ENCODE results near the gene TMEM171.

TMEM171 gene

GRCh38 chr5:73126957-73127356 lies 6.6 kb downstream of the TMEM171 start:
- Histone ChIP-seq H3K4me3 (ENCODE audit: low read length) (no peak overlapping the region), H3K4me1 (ENCODE audit: insufficient read depth, low read length) (no peaks in the 10 kb centered on the region), H3K27me3 (ENCODE audit: insufficient read depth, low read length) (peaks cover 39% of the 10 kb centered on the region), H3K36me3 (ENCODE audit: insufficient read depth, low read length) (no peaks in the 10 kb centered on the region), H2AFZ (ENCODE audit: low read depth, low read length) (no peak overlapping the region), H3K9me3 (ENCODE audit: low read length) (no peaks in the 10 kb centered on the region)

- Histone ChIP-seq H3K36me3 (ENCODE audit: insufficient read depth, low read length) (no peaks in the 10 kb centered on the region), H3K9me3 (ENCODE audit: low read length) (no peaks in the 10 kb centered on the region), H3K4me1 (ENCODE audit: insufficient read depth, low read length) (no peaks in the 10 kb centered on the region), H3K27me3 (ENCODE audit: insufficient read depth, low read length) (peaks cover 24% of the 10 kb centered on the region), H2AFZ (ENCODE audit: low read depth, low read length) (no peak overlapping the region), H3K4me3 (ENCODE audit: low read length) (no peak overlapping the region)
Measured at GRCh38 chr5:73129143-73129542, 8.8 kb downstream of the TMEM171 start.

- peaks cover 19% of the 10 kb centered on the region for H3K27me3 ChIP-seq (ENCODE audit: insufficient read depth, low read length)
- no peaks in the 10 kb centered on the region for H3K36me3 ChIP-seq (ENCODE audit: insufficient read depth, low read length)
- H2AFZ ChIP-seq (ENCODE audit: low read depth, low read length), result no peak overlapping the region
- H3K4me3 ChIP-seq (ENCODE audit: low read length), result no peak overlapping the region
- no peaks in the 10 kb centered on the region for H3K9me3 ChIP-seq (ENCODE audit: low read length)
- no peaks in the 10 kb centered on the region for H3K4me1 ChIP-seq (ENCODE audit: insufficient read depth, low read length)
Measured at GRCh38 chr5:73130811-73131210, 10.4 kb downstream of the TMEM171 start.

GRCh38 chr5:73131711-73132425 lies 11.5 kb downstream of the TMEM171 start:
- H3K9me3 ChIP-seq (ENCODE audit: low read length), result no peaks in the 10 kb centered on the region
- no peak overlapping the region for H3K4me3 ChIP-seq (ENCODE audit: low read length)
- H3K36me3 ChIP-seq (ENCODE audit: insufficient read depth, low read length), result no peaks in the 10 kb centered on the region
- H3K27me3 ChIP-seq (ENCODE audit: insufficient read depth, low read length), result peaks cover 19% of the 10 kb centered on the region
- no peaks in the 10 kb centered on the region for H3K4me1 ChIP-seq (ENCODE audit: insufficient read depth, low read length)
- H2AFZ ChIP-seq (ENCODE audit: low read depth, low read length), result no peak overlapping the region

- H3K4me1 ChIP-seq (ENCODE audit: insufficient read depth, low read length), result no peaks in the 10 kb centered on the region
- H3K9me3 ChIP-seq (ENCODE audit: low read length), result no peaks in the 10 kb centered on the region
- H3K27me3 ChIP-seq (ENCODE audit: insufficient read depth, low read length), result peaks cover 22% of the 10 kb centered on the region
- no peaks in the 10 kb centered on the region for H3K36me3 ChIP-seq (ENCODE audit: insufficient read depth, low read length)
- no peak overlapping the region for H2AFZ ChIP-seq (ENCODE audit: low read depth, low read length)
- no peak overlapping the region for H3K4me3 ChIP-seq (ENCODE audit: low read length)
Measured at GRCh38 chr5:73132759-73133158, 12.4 kb downstream of the TMEM171 start.

GRCh38 chr5:73135021-73135420 lies 14.6 kb downstream of the TMEM171 start:
- Histone ChIP-seq H2AFZ (ENCODE audit: low read depth, low read length) (no peak overlapping the region), H3K9me3 (ENCODE audit: low read length) (no peaks in the 10 kb centered on the region), H3K36me3 (ENCODE audit: insufficient read depth, low read length) (no peaks in the 10 kb centered on the region), H3K27me3 (ENCODE audit: insufficient read depth, low read length) (peaks cover 18% of the 10 kb centered on the region), H3K4me3 (ENCODE audit: low read length) (no peak overlapping the region), H3K4me1 (ENCODE audit: insufficient read depth, low read length) (no peaks in the 10 kb centered on the region)

- Histone ChIP-seq H3K36me3 (ENCODE audit: insufficient read depth, low read length) (no peaks in the 10 kb centered on the region), H3K9me3 (ENCODE audit: low read length) (no peaks in the 10 kb centered on the region), H3K4me3 (ENCODE audit: low read length) (no peak overlapping the region), H3K27me3 (ENCODE audit: insufficient read depth, low read length) (peaks cover 14% of the 10 kb centered on the region), H3K4me1 (ENCODE audit: insufficient read depth, low read length) (no peaks in the 10 kb centered on the region), H2AFZ (ENCODE audit: low read depth, low read length) (no peak overlapping the region)
Measured at GRCh38 chr5:73135429-73136054, 15.2 kb downstream of the TMEM171 start.

- no peaks in the 10 kb centered on the region for H3K9me3 ChIP-seq (ENCODE audit: low read length)
- H2AFZ ChIP-seq (ENCODE audit: low read depth, low read length), result no peak overlapping the region
- peaks cover 10% of the 10 kb centered on the region for H3K27me3 ChIP-seq (ENCODE audit: insufficient read depth, low read length)
- no peaks in the 10 kb centered on the region for H3K36me3 ChIP-seq (ENCODE audit: insufficient read depth, low read length)
- H3K4me3 ChIP-seq (ENCODE audit: low read length), result no peak overlapping the region
- no peaks in the 10 kb centered on the region for H3K4me1 ChIP-seq (ENCODE audit: insufficient read depth, low read length)
Measured at GRCh38 chr5:73136055-73136562, 15.7 kb downstream of the TMEM171 start.

- Histone ChIP-seq H3K4me1 (ENCODE audit: insufficient read depth, low read length) (no peaks in the 10 kb centered on the region), H3K27me3 (ENCODE audit: insufficient read depth, low read length) (peaks cover 5% of the 10 kb centered on the region), H3K36me3 (ENCODE audit: insufficient read depth, low read length) (no peaks in the 10 kb centered on the region), H3K4me3 (ENCODE audit: low read length) (no peak overlapping the region), H2AFZ (ENCODE audit: low read depth, low read length) (no peak overlapping the region), H3K9me3 (ENCODE audit: low read length) (no peaks in the 10 kb centered on the region)
Measured at GRCh38 chr5:73137563-73138530, 17.5 kb downstream of the TMEM171 start.

- H3K4me1 ChIP-seq (ENCODE audit: insufficient read depth, low read length), result no peaks in the 10 kb centered on the region
- no peak overlapping the region for H3K4me3 ChIP-seq (ENCODE audit: low read length)
- H3K27me3 ChIP-seq (ENCODE audit: insufficient read depth, low read length), result peaks cover 13% of the 10 kb centered on the region
- H2AFZ ChIP-seq (ENCODE audit: low read depth, low read length), result no peak overlapping the region
- H3K9me3 ChIP-seq (ENCODE audit: low read length), result no peaks in the 10 kb centered on the region
- H3K36me3 ChIP-seq (ENCODE audit: insufficient read depth, low read length), result no peaks in the 10 kb centered on the region
Measured at GRCh38 chr5:73139485-73139884, 19.1 kb downstream of the TMEM171 start.

- H3K9me3 ChIP-seq (ENCODE audit: low read length), result no peaks in the 10 kb centered on the region
- no peaks in the 10 kb centered on the region for H3K4me1 ChIP-seq (ENCODE audit: insufficient read depth, low read length)
- H2AFZ ChIP-seq (ENCODE audit: low read depth, low read length), result no peak overlapping the region
- H3K27me3 ChIP-seq (ENCODE audit: insufficient read depth, low read length), result peaks cover 18% of the 10 kb centered on the region
- H3K4me3 ChIP-seq (ENCODE audit: low read length), result no peak overlapping the region
- H3K36me3 ChIP-seq (ENCODE audit: insufficient read depth, low read length), result no peaks in the 10 kb centered on the region
Measured at GRCh38 chr5:73140801-73141200, 20.4 kb downstream of the TMEM171 start.

- no peaks in the 10 kb centered on the region for H3K9me3 ChIP-seq (ENCODE audit: low read length)
- no peaks in the 10 kb centered on the region for H3K4me1 ChIP-seq (ENCODE audit: insufficient read depth, low read length)
- H2AFZ ChIP-seq (ENCODE audit: low read depth, low read length), result no peak overlapping the region
- H3K36me3 ChIP-seq (ENCODE audit: insufficient read depth, low read length), result no peaks in the 10 kb centered on the region
- H3K27me3 ChIP-seq (ENCODE audit: insufficient read depth, low read length), result peaks cover 20% of the 10 kb centered on the region
- no peak overlapping the region for H3K4me3 ChIP-seq (ENCODE audit: low read length)
Measured at GRCh38 chr5:73142035-73142434, 21.7 kb downstream of the TMEM171 start.

GRCh38 chr5:73143716-73144115 lies 23.3 kb downstream of the TMEM171 start:
- no peaks in the 10 kb centered on the region for H3K9me3 ChIP-seq (ENCODE audit: low read length)
- H3K27me3 ChIP-seq (ENCODE audit: insufficient read depth, low read length), result peaks cover 18% of the 10 kb centered on the region
- no peaks in the 10 kb centered on the region for H3K4me1 ChIP-seq (ENCODE audit: insufficient read depth, low read length)
- no peaks in the 10 kb centered on the region for H3K36me3 ChIP-seq (ENCODE audit: insufficient read depth, low read length)
- H2AFZ ChIP-seq (ENCODE audit: low read depth, low read length), result no peak overlapping the region
- H3K4me3 ChIP-seq (ENCODE audit: low read length), result no peak overlapping the region

Data from neuron (in vitro differentiated cells).